NT2/D1 (cell line): Measurements from ENCODE around the gene AK8.

ENCODE experiments used
- DNase-seq: peaks from one replicate; pipeline ENCODE4 v3.0.0-alpha.2; 2011; ENCODE audit warnings: low read depth, low spot score
- H3K27me3 ChIP-seq: 2 replicates; pipeline ENCODE4 v1.6.0; 2011; ENCODE audit warnings: mild to moderate bottlenecking; ENCODE audit not compliant: insufficient read length, insufficient read depth
- H3K36me3 ChIP-seq: 2 replicates; pipeline ENCODE4 v1.6.1; 2011; ENCODE audit warnings: mild to moderate bottlenecking, low read length, mixed read lengths; ENCODE audit not compliant: insufficient read depth, insufficient read length
- H3K4me1 ChIP-seq: 2 replicates; pipeline ENCODE4 v1.5.1; 2011; ENCODE audit not compliant: insufficient read depth, insufficient read length
- H3K4me3 ChIP-seq: 2 replicates; pipeline ENCODE4 v1.5.1; 2011; ENCODE audit warnings: low read depth; ENCODE audit not compliant: insufficient read length
- H3K9ac ChIP-seq: 2 replicates; pipeline ENCODE4 v1.6.0; 2011; ENCODE audit warnings: low read depth; ENCODE audit not compliant: insufficient read length
- H3K9me3 ChIP-seq: 2 replicates; pipeline ENCODE4 v1.5.1; 2011; ENCODE audit warnings: mild to moderate bottlenecking, low read length; ENCODE audit not compliant: insufficient read depth
- SUZ12 ChIP-seq: IDR thresholded peaks from 2 replicates; pipeline ENCODE4 v1.6.1; 2011; ENCODE audit not compliant: insufficient read length, insufficient read depth; ENCODE audit errors: extremely low read depth
- YY1 ChIP-seq: IDR thresholded peaks from 2 replicates; pipeline ENCODE4 v1.6.1; 2011; ENCODE audit not compliant: insufficient read length, insufficient read depth
- ZNF274 ChIP-seq: IDR thresholded peaks from 2 replicates; pipeline ENCODE4 v1.6.1; 2011; ENCODE audit warnings: mild to moderate bottlenecking, low read depth, low read length

The AK8 gene

DNA sequence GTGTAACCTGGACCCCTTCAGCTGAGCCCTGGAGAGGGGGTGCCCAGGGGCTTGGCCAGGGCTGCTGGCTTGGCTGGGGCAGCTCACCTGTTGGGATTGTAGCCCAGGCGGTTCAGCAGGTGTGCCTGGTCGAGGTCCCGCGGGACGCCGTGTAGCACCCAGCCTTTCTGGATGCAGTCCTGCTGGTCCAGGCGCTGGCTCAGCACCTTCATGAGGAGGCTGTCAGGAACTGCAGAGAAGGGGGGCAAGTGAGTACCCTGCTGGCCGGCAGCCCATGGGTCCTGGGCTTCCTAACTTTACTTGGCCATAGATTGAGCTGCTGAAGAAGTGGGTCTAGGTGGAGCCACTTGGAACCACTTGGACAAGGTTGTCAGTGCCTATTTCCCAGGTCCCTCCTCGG, 85.5 kb downstream of the AK8 start:
- H3K36me3 ChIP-seq: no peaks in the 10 kb centered on the region
- peaks cover 11% of the 10 kb centered on the region for H3K9me3 ChIP-seq
- no peak for TF ChIP-seq ZNF274
- TF ChIP-seq SUZ12: no peak
- TF ChIP-seq YY1: no peak
- no peak overlapping the region for H3K9ac ChIP-seq
- no peak for DNase-seq
- no peaks in the 10 kb centered on the region for H3K4me1 ChIP-seq
- no peak overlapping the region for H3K4me3 ChIP-seq
- H3K27me3 ChIP-seq: peaks cover 76% of the 10 kb centered on the region

DNA sequence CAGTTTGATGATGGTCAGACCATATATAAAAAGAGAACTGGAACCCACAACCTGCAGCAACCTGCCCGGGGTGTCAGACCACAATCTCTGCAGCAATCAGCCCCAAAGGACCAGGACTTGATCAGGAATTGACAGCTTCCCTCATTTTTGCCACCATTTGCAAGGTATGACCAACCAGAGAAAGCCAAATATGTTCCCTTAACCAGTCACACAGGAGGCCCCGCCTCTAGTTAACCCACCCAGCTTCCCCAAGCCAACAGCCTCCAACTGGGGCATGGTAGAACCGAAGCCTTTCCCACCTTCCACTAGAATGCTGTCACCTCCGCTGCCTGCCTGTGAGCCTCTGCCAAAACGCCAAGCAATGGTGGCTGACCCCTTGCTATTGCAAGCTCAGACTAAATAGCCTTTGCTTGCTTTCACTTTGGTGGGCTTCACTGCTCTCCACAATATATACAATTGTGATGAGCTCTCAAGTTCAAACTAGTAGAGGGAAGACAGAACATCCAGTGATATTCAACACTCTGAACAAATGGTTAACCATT, 86.3 kb downstream of the AK8 start:
- H3K27me3 ChIP-seq: peaks cover 71% of the 10 kb centered on the region
- no peaks in the 10 kb centered on the region for H3K36me3 ChIP-seq
- peaks cover 11% of the 10 kb centered on the region for H3K9me3 ChIP-seq
- no peak overlapping the region for H3K9ac ChIP-seq
- no peak for TF ChIP-seq ZNF274
- TF ChIP-seq YY1: no peak
- no peak for TF ChIP-seq SUZ12
- no peak for DNase-seq
- no peak overlapping the region for H3K4me3 ChIP-seq
- H3K4me1 ChIP-seq: no peaks in the 10 kb centered on the region

DNA sequence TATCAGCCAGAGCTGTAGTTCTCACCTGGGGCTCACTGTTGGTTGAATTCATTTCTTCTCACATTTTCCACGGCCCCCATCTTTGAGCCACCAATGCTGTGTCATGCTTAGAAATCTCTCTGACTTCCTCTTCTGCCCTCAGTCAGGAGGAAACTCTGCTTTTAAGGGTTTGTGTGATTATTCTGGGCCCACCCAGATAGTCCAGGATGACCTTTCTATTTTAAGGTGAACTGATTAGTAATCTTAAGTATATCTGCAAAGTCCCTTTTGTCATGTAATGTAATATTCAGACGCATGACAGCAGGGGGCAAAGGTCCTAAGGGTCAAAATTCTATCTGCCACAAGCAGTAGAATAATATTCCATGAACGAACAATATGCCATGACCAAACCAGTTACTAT, 88.4 kb downstream of the AK8 start:
- Histone ChIP-seq H3K4me1 (no peaks in the 10 kb centered on the region), H3K9me3 (peaks cover 11% of the 10 kb centered on the region), H3K4me3 (no peak overlapping the region), H3K27me3 (peaks cover 55% of the 10 kb centered on the region), H3K9ac (no peak overlapping the region), H3K36me3 (no peaks in the 10 kb centered on the region)
- TF ChIP-seq SUZ12: no peak
- TF ChIP-seq YY1: no peak
- no peak for TF ChIP-seq ZNF274
- no peak for DNase-seq

DNA sequence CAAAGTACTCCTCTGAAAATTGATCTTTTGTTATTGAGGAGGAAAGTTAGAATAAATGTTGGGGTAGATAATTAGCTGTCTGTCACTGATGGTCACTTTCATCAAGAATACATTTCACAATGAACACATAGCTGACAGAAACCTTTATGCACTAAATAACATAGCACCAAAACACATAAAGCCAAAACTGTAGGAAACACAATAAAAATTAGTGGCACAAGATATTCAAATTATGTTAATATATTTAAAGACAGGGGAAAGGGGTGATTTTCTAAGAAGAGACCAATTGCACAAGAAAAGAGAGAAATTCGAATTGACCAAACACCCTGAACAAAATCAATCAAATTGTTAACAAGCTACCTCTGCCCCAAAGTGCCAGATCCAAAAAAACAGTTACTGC, 89.7 kb downstream of the AK8 start:
- TF ChIP-seq SUZ12 (no peak), YY1 (no peak), ZNF274 (no peak)
- Histone ChIP-seq H3K9ac (no peak overlapping the region), H3K4me3 (no peak overlapping the region), H3K27me3 (peaks cover 42% of the 10 kb centered on the region), H3K9me3 (peaks cover 11% of the 10 kb centered on the region), H3K36me3 (no peaks in the 10 kb centered on the region), H3K4me1 (no peaks in the 10 kb centered on the region)
- DNase-seq: no peak

DNA sequence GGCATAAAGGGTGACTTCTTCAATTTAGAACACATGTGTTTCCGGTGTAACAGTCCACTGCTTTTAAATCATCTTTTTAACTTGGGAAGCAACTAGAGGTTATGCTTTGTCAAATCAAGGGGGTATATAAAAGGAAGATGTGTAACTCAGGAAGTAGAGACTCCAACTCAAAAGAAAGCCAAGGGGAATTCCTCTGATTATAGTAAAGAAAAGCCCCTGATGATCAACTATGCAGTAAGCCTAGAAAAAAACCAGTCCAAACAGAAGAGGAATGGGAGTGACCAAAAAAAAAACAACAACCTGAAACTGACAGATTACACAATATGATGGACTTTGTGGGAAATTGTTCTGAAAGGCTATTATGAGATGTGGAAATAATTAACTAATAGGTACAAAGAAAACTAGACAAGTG, 90.3 kb downstream of the AK8 start:
- TF ChIP-seq SUZ12: no peak
- no peak for TF ChIP-seq YY1
- no peak for TF ChIP-seq ZNF274
- no peak for DNase-seq
- H3K4me1 ChIP-seq: no peaks in the 10 kb centered on the region
- H3K36me3 ChIP-seq: no peaks in the 10 kb centered on the region
- H3K27me3 ChIP-seq: peaks cover 36% of the 10 kb centered on the region
- H3K9ac ChIP-seq: no peak overlapping the region
- no peak overlapping the region for H3K4me3 ChIP-seq
- peaks cover 11% of the 10 kb centered on the region for H3K9me3 ChIP-seq

DNA sequence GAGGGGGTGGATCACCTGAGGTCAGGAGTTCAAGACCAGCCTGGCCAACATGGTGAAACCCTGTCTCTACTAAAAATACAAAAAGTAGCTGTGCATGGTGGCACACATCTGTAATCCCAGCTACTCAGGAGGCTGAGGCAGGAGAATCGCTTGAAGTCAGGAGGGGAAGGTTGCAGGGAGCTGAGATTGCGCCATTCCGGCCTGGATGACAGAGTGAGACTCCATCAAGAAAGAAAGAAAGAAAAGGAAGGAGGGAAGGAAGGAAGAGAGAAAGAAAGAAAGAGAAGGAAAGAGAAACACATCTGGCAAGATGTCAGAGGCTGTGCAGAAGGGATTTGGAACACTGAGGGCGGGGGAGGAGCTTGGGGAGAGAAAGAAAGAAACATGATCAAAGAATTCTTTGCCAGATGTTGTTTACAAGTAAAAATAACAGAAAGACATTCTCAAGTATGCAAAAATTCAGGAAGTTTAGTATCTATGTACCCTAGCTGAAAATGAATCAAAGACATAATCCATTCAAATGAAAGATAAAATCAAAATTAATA, 93.7 kb downstream of the AK8 start:
- no peak overlapping the region for H3K9ac ChIP-seq
- no peak overlapping the region for H3K4me3 ChIP-seq
- H3K4me1 ChIP-seq: peaks cover 3% of the 10 kb centered on the region
- no peak for DNase-seq
- no peak for TF ChIP-seq YY1
- no peak for TF ChIP-seq SUZ12
- no peak for TF ChIP-seq ZNF274
- H3K36me3 ChIP-seq: no peaks in the 10 kb centered on the region
- H3K9me3 ChIP-seq: peaks cover 11% of the 10 kb centered on the region
- H3K27me3 ChIP-seq: peaks cover 11% of the 10 kb centered on the region

DNA sequence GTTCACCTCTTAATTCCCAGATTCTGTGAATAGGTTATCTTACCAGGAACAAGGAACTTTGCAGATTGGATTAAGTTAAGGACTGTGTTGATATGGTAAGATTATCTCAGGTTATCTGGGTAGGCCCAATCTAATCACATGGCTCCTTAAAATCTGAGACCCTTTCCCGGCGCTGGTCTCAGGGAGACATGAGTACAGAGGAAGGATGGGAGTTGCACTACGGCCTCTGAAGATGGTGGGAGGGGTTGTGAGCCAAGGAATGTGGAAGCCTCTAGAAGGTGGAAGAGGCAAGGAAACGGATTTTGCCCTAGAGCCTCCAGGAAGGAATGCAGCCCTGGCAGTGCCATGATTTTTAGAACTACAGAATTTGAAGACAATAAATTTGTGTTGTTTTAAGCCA, 95.1 kb downstream of the AK8 start:
- peaks cover 2% of the 10 kb centered on the region; the same call in 1 of the 2 replicates for H3K9me3 ChIP-seq
- TF ChIP-seq ZNF274 (no peak), YY1 (no peak), SUZ12 (no peak)
- peaks cover 3% of the 10 kb centered on the region for H3K4me1 ChIP-seq
- peaks cover 11% of the 10 kb centered on the region for H3K27me3 ChIP-seq
- H3K9ac ChIP-seq: no peak overlapping the region
- DNase-seq: no peak
- no peak overlapping the region for H3K4me3 ChIP-seq
- no peaks in the 10 kb centered on the region for H3K36me3 ChIP-seq
